ENCODE data around the gene PLCL1. TPM values are rescaled to one million over a fixed set of nuclear protein-coding genes. Genes with fewer than 3 reads are reported as not detected.

Gene PLCL1
- total RNA-seq, 1 donor from 2014 or later = 0.08 TPM

- no peak for DNase-seq (ENCODE audit: low read depth)
- Histone ChIP-seq H3K27me3 (ENCODE audit: control insufficient read depth, insufficient read depth, low read length) (no peaks in the 10 kb centered on the region), H3K36me3 (ENCODE audit: control insufficient read depth, insufficient read depth, low read length) (no peaks in the 10 kb centered on the region), H3K4me3 (ENCODE audit: low read depth, low read length) (no peak overlapping the region)
- TF ChIP-seq CTCF (IDR thresholded peaks at IDR 0.05; ENCODE audit: insufficient read depth, low read length, poor library complexity, severe bottlenecking) = no peak
Measured at GRCh38 chr2:198053148-198053547, 248.8 kb downstream of the PLCL1 start.

- Histone ChIP-seq H3K27me3 (ENCODE audit: control insufficient read depth, insufficient read depth, low read length) (no peaks in the 10 kb centered on the region), H3K4me3 (ENCODE audit: low read depth, low read length) (no peak overlapping the region), H3K36me3 (ENCODE audit: control insufficient read depth, insufficient read depth, low read length) (no peaks in the 10 kb centered on the region)
- DNase-seq (ENCODE audit: low read depth) = no peak
- TF ChIP-seq CTCF (IDR thresholded peaks at IDR 0.05; ENCODE audit: insufficient read depth, low read length, poor library complexity, severe bottlenecking) = no peak
Measured at GRCh38 chr2:198053776-198054175, 249.4 kb downstream of the PLCL1 start.

DNA sequence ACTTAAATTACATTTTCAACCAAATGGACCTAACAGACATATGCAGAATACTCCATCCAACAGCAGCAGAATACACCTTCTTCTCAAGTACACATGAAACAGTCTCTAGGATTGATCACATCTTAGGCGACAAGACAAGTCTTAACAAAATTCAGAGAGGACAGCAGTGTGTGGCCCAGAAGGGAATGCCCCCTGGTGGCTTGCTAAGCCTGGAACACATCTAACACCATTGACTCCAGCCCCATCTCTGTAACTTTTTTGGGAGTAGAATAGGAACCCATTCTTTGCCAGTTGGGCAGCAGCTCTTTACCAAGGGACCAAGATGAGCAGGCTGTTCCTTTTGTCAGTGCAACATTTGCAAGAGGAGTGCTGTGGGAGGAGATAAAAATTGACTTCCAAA, 249.9 kb downstream of the PLCL1 start:
- DNase-seq (ENCODE audit: low read depth) = no peak
- no peaks in the 10 kb centered on the region for H3K36me3 ChIP-seq (ENCODE audit: control insufficient read depth, insufficient read depth, low read length)
- no peaks in the 10 kb centered on the region for H3K27me3 ChIP-seq (ENCODE audit: control insufficient read depth, insufficient read depth, low read length)
- TF ChIP-seq CTCF (IDR thresholded peaks at IDR 0.05; ENCODE audit: insufficient read depth, low read length, poor library complexity, severe bottlenecking) = peak; percentile 49
- H3K4me3 ChIP-seq (ENCODE audit: low read depth, low read length) = no peak overlapping the region

DNA sequence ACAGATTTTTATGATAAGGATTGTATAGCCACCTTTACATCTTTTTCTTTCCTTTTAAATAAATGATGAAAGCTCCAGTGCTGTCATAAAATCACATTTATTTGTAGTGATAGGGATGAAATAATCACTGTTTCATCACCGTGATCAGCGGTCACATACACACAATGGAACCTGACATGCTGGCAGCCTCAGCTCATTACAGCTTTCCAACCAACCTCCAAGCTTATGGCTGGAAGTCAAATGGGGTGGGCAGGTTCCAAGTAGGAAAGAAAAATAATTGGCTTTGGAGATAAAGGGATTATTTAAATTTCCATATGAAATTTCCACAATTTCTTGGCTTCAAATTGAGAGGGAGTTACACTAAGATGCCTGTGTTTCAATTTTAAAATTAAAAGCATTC, 251.3 kb downstream of the PLCL1 start:
- no peak for TF ChIP-seq CTCF (IDR thresholded peaks at IDR 0.05; ENCODE audit: insufficient read depth, low read length, poor library complexity, severe bottlenecking)
- H3K36me3 ChIP-seq (ENCODE audit: control insufficient read depth, insufficient read depth, low read length) = no peaks in the 10 kb centered on the region
- DNase-seq (ENCODE audit: low read depth) = no peak
- H3K27me3 ChIP-seq (ENCODE audit: control insufficient read depth, insufficient read depth, low read length) = no peaks in the 10 kb centered on the region
- H3K4me3 ChIP-seq (ENCODE audit: low read depth, low read length) = no peak overlapping the region

- DNase-seq (ENCODE audit: low read depth) = no peak
- no peaks in the 10 kb centered on the region for H3K27me3 ChIP-seq (ENCODE audit: control insufficient read depth, insufficient read depth, low read length)
- no peaks in the 10 kb centered on the region for H3K36me3 ChIP-seq (ENCODE audit: control insufficient read depth, insufficient read depth, low read length)
- H3K4me3 ChIP-seq (ENCODE audit: low read depth, low read length) = no peak overlapping the region
- no peak for TF ChIP-seq CTCF (IDR thresholded peaks at IDR 0.05; ENCODE audit: insufficient read depth, low read length, poor library complexity, severe bottlenecking)
Measured at GRCh38 chr2:198056836-198057235, 252.4 kb downstream of the PLCL1 start.

- Histone ChIP-seq H3K4me3 (ENCODE audit: low read depth, low read length) (no peak overlapping the region), H3K27me3 (ENCODE audit: control insufficient read depth, insufficient read depth, low read length) (no peaks in the 10 kb centered on the region), H3K36me3 (ENCODE audit: control insufficient read depth, insufficient read depth, low read length) (no peaks in the 10 kb centered on the region)
- TF ChIP-seq CTCF (IDR thresholded peaks at IDR 0.05; ENCODE audit: insufficient read depth, low read length, poor library complexity, severe bottlenecking) = no peak
- no peak for DNase-seq (ENCODE audit: low read depth)
Measured at GRCh38 chr2:198059800-198060199, 255.4 kb downstream of the PLCL1 start.

Measured in kidney epithelial cell (primary cell).